EH (cell line): Measurements from ENCODE around the gene RCOR1.
"Not testable (repeated sequence)": the region's sequence is repeated elsewhere in the genome, so short reads cannot be mapped to it uniquely, and the experiment has no call there.

ENCODE experiments used
- DNase-seq: peaks from one replicate; pipeline ENCODE4 v3.0.0-alpha.2; 2015; ENCODE audit warnings: low read depth

RCOR1 gene

GRCh38 chr14:102751088-102751487 is 158.6 kb downstream of the RCOR1 start:
- DNase-seq, result no peak

- no peak for DNase-seq
Observed at GRCh38 chr14:102752239-102752847, 159.9 kb downstream of the RCOR1 start.

DNA sequence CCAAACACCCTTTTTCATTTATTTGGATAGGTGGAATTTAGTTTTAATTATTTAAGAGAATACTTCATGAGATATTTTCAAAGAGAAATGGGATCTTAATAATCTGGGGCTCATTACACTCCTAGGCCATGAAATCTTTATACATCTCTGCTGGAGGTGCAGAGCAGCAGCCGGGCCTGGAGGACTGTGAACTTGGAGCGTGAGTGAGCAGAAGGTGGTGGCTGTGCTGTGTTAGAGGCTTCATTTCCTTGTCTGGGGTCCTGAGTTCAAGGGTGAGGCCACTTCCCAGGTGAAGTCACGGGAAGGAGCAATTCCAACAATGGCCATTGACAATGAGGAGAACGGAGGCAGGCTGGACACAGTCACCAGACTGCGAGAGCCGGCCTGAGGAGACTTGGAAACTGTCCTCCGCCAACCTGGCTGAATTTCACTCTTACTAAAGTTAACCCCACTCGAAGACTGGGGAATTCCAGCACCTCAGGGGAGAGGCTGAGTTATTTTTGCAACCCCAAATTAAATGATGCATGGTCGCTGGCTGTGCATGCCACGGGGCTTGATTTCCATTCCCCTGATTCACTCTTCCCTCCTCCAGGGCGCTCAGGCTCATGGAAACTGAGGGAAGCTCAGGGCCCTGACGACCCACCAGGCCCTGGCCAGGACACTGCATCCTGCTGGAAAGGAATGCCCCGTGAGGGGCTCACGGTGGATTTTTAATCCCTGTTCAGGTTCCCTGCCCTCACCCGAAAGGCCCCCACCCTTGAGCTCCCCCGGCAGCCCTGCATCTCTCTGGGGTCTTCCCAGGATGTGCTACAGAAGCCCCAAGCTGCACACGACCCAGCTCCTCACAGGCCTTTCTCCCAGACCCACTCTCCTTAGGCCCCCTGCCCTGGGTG is 162.2 kb downstream of the RCOR1 start:
- no peak for DNase-seq

GRCh38 chr14:102757646-102758045 is 165.2 kb downstream of the RCOR1 start:
- no peak for DNase-seq

- DNase-seq, result no peak
Observed at GRCh38 chr14:102758087-102758486, 165.6 kb downstream of the RCOR1 start.

DNA sequence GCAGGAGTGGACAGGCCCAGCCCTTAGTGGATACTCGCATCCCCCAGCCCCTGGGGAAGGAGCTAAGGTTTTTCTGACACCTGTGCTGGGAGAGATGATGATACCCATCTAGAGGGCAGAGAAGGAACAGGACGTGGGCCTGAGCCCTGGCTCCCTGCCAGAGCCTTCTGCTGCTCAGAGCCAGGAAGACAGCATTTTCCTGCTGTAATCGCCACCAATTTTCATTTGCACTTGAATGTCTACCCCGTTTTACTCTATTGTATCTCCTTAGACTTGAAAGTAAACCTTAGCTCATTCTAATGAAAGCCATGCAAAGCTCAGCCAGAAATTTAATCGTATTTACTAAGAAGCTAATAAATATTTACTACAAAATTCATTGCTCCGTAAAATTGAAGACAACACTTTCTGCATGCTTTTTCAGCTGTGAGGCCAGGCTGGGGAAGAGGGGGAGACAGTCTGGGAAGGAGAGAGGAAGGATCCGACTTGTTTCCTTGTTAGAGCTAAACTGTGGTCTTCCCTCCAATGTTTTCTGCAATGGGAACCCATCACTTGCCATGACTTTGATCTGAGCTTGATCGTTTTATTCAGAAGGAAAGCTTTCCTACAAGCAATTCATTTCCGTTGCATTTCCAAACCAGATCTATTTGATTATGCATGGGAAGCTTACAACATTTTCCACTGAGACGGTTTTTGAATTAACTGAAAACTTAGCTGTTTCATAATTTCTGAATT is 167.2 kb downstream of the RCOR1 start:
- peak; percentile 42 for DNase-seq

- DNase-seq, result no peak
Observed at GRCh38 chr14:102760496-102761193, 168.2 kb downstream of the RCOR1 start.

DNA sequence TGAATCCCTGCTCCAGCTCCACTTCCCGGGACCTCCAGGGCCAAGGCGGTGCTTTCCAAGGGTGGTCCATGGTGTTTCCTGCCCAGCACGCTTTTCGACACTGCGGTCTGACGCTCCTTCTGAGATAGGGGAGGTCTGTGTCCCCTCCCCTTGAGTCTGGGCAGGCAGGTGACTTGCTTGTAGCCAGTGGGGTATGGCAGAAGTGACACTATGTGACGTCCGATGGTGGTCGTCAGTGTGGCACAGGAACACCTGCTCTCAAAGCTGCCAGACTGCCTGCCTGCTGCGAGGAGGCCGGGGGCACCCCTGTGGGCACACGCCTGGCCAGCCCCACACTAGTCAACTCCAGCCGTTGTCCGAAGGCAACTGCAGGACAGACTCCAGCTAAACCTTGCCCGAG is 168.8 kb downstream of the RCOR1 start:
- DNase-seq, result no peak

DNA sequence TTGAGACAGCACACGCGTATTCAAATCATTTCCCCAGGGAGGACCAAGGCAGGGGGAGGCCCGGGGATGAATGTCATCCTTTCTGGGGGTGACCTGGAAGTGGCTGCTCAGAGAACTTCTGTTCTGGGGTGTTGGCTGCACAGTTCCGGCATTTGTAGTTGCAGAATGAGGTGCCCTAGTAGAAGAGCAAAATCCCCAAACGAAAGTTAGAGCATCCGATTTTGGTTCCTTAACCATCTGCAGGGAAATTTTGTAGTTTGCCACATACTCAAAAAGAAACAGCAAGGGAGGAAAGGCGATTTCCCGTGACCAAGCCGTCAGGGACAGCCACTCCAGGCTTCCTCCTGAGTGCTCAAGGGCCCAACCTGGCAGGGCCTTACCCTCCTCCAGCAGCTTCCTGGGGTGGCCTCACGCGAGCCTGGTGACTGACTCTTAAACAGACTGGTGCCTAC is 171.8 kb downstream of the RCOR1 start:
- DNase-seq, result no peak

GRCh38 chr14:102765770-102766169 is 173.3 kb downstream of the RCOR1 start:
- not testable (repeated sequence) for DNase-seq

GRCh38 chr14:102768223-102769048 is 176.0 kb downstream of the RCOR1 start:
- DNase-seq, result no peak

DNA sequence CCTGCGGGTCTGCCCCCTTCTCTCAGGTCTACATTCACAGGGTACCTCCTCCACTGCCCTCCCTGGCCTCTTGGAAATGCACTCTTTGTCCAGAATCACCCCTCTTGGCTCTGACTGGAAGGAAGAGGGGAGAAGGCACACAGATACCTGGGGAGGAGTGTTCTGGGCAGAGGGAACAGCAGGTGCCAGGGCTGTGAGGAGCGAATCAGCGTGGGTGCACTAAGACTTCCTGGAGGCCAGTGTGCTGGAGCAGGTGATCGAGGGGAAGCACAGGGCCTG is 176.5 kb downstream of the RCOR1 start:
- no peak for DNase-seq

DNA sequence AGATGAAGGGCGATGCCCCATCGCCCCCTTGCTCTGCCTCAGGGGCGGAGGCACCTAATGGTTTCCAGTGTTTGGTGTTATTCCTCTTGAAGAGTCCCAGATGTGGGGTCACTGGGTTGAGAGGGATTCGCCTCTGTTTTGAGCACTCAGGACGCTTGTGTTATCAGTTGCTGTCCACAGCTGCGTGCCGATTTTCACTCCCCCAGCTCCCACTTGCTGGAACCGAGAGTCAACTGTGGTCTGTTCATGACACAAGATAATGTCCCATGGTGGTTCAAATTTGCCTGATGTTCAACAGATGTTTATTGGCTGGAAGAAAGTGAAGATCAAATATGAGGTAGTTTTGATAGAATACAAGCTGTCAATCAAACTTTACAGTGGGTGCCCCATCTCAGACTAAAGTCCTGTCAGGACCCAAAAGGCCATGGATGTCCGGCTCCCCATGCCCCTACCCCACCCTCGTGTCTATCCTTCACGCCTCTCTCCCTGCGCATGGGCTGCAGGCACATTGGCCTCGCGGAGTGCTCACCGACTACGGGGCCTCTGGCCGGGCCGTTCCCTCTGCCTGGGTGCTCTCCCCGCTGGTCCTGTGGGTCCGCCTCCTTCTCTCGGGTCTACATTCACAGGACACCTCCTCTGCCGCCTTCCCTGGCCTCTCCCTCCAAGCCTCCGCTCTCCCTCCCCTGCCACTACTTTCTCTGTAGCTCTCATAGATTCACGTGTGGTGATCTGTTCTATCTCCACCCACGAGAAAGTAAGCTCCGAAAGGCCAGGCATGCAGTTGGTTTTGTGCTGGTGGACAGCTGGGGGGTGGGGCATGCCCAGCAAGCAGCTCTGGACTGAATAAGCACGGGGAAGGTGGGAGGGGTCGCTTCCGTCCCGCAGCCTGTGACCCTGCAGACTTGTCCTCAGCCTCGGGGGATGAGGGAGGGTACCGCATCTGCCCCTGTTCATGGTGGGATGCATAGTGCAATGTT is 178.0 kb downstream of the RCOR1 start:
- DNase-seq, result no peak

- DNase-seq, result no peak
Observed at GRCh38 chr14:102771144-102771543, 178.7 kb downstream of the RCOR1 start.

DNA sequence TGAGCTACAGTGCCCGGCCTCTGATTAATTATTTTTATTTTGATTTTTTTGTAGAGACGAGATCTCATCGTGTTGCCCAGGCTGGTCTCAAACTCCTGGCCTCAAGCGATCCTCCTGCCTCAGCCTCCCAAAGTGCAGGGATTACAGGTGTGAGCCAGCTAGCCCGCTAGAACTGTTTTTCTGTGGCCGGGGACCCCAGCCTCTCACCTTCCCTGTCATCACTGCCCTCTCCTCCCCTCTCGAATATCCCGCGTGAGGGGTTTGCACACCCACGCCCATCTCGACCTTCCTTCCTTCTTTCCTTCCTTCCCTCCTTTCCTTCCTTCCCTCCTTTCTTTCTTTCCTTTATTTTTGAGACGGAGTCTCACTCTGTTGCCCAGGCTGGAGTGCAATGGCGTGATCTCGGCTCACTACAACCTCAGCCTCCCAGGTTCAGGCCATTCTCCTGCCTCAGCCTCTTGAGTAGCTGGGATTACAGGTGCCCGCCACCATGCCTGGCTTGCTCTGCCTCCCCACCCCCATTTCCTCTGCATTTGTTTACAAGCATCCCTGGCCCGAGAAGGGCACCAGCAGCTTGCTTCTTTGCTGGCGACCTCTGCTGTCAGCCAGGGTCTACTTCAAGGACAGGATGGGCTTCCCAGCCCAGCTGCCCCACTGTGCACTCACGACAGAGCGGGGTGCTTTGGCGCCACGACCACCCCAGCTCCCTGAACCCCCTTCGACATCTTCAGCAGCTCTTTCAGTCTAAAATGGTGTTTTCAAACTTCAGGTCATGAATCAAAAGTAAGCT is 180.5 kb downstream of the RCOR1 start:
- DNase-seq, result peak; percentile 30

- peak; percentile 80 for DNase-seq
Observed at GRCh38 chr14:102774391-102775153, 182.1 kb downstream of the RCOR1 start.

GRCh38 chr14:102775855-102776760 is 183.7 kb downstream of the RCOR1 start:
- DNase-seq, result peak; percentile 85
